ENCODE data around the gene SYT2.

DNA sequence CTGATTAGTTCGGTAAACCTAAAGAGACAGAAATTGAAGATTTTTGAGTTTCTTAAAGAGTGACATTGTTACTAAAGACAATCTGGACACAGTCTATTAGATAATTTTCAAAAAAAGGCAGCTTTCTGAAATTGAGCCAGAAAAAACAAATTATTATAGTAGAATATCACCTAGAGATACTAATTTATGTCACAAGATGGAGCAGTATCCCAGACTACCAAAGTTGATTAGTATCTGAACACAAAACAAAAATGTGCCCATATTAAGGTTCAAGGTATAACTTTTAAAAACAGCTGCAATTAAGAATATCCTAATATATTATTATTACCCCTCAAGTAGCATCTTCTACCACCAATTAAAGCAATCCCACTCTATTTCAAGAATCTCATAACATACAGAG, 40.5 kb upstream of the SYT2 start:
- TF ChIP-seq CTCF (IDR thresholded peaks at IDR 0.05) (no peak), POLR2A (IDR thresholded peaks at IDR 0.05) (no peak)
